GM19328 (cell line): ENCODE measurements around the gene NSUN4.

Experiments
- ATAC-seq: cut with Tn5 transposase; IDR thresholded peaks from one replicate; pipeline ENCODE4 v1.9.1; 2021; ENCODE audit warnings: mild to moderate bottlenecking, moderate library complexity; ENCODE audit not compliant: unreplicated experiment

NSUN4 gene

GRCh38 chr1:46404482-46405196, 64.0 kb downstream of the NSUN4 start:
- no peak for ATAC-seq

GRCh38 chr1:46405197-46405555, 64.6 kb downstream of the NSUN4 start:
- no peak for ATAC-seq

- no peak for ATAC-seq
These were observed 65.1 kb downstream of the NSUN4 start for GRCh38 chr1:46405724-46406123.

- no peak for ATAC-seq
These were observed 66.4 kb downstream of the NSUN4 start for GRCh38 chr1:46406881-46407608.

- ATAC-seq = no peak
These were observed 67.0 kb downstream of the NSUN4 start for GRCh38 chr1:46407636-46408035.

GRCh38 chr1:46408356-46409062, 67.9 kb downstream of the NSUN4 start:
- no peak for ATAC-seq

GRCh38 chr1:46409063-46409372, 68.4 kb downstream of the NSUN4 start:
- ATAC-seq = no peak

GRCh38 chr1:46410156-46411009, 69.8 kb downstream of the NSUN4 start:
- ATAC-seq = no peak

- no peak for ATAC-seq
These were observed 70.4 kb downstream of the NSUN4 start for GRCh38 chr1:46411010-46411405.
